Peyer's patch (tissue), 4 donors: ENCODE data around the gene PCCB.

ENCODE experiments used
- POLR2A ChIP-seq, 2 donors: fragments of 450-650 bp; IDR thresholded peaks; one replicate each; pipeline ENCODE4 v1.5.1; 2017; ENCODE audit warnings: antibody characterized with exemption in 2 of 2, mild to moderate bottlenecking in 2 of 2, moderate library complexity in 2 of 2
- TF ChIP-seq, protein P1 (sequence below), 6 experiments: fragments of 450-650 bp in 4 of 6; fragments of 200-600 bp in 2 of 6; sonication (generic) in 1 of 6; IDR thresholded peaks; one replicate each; pipeline ENCODE4 v1.5.1; 2017 to 2019; ENCODE audit warnings: antibody characterized with exemption in 6 of 6, mild to moderate bottlenecking in 3 of 6, moderate library complexity in 1 of 6

DNA sequence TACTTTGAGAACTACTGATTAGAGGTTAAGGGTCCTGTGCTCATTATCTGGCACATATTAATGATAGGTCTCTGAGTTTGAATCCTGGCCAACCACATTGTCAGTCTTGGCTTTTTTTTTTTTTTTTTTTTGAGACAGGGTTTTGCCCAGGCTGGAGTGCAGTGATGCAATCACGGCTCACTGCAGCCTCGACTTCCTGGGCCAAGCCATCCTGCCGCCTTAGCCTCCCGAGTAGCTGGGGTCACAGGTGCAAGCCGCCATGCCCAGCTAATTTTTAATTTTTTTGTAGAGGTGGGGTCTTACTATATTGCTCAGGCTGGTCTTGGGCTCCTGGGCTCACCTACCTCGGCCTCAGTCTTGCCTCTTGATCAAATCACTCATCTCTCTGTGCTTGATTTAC is 547 bp upstream of the PCCB start:
- TF ChIP-seq, protein P1, sequence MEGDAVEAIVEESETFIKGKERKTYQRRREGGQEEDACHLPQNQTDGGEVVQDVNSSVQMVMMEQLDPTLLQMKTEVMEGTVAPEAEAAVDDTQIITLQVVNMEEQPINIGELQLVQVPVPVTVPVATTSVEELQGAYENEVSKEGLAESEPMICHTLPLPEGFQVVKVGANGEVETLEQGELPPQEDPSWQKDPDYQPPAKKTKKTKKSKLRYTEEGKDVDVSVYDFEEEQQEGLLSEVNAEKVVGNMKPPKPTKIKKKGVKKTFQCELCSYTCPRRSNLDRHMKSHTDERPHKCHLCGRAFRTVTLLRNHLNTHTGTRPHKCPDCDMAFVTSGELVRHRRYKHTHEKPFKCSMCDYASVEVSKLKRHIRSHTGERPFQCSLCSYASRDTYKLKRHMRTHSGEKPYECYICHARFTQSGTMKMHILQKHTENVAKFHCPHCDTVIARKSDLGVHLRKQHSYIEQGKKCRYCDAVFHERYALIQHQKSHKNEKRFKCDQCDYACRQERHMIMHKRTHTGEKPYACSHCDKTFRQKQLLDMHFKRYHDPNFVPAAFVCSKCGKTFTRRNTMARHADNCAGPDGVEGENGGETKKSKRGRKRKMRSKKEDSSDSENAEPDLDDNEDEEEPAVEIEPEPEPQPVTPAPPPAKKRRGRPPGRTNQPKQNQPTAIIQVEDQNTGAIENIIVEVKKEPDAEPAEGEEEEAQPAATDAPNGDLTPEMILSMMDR (IDR thresholded peaks at IDR 0.05): no peak
- TF ChIP-seq POLR2A (IDR thresholded peaks at IDR 0.05): no peak
